ENCODE data around the gene ALX4.
A peak's percentile ranks its signal among the peaks of the same experiment; 100 is the strongest.

GRCh38 chr11:44335052-44335760 is 25.3 kb upstream of the ALX4 start:
- TF ChIP-seq CTCF (IDR thresholded peaks at IDR 0.05; ENCODE audit: extremely low read depth in 1 of 2, insufficient read depth in 1 of 2, low read depth in 1 of 2, low read length in 2 of 2), result no peak
- TF ChIP-seq EZH2 (IDR thresholded peaks at IDR 0.05; ENCODE audit: borderline replicate concordance, low read depth, low read length, severe bottlenecking), result peak; percentile 24
- no peak for TF ChIP-seq POLR2AphosphoS5 (IDR thresholded peaks at IDR 0.05; ENCODE audit: insufficient read depth, low read depth, low read length)
- no peak for TF ChIP-seq POLR2A (IDR thresholded peaks at IDR 0.05; ENCODE audit: low read depth, low read length)
- TF ChIP-seq JUN (IDR thresholded peaks at IDR 0.05; ENCODE audit: borderline replicate concordance, insufficient read depth, insufficient read length, low read depth), result no peak
- TF ChIP-seq MAX (IDR thresholded peaks at IDR 0.05; ENCODE audit: insufficient read depth, insufficient read length), result no peak
- no peak for TF ChIP-seq GATA2 (IDR thresholded peaks at IDR 0.05; ENCODE audit: insufficient read depth, insufficient read length, low read depth, low read length)

All from endothelial cell of umbilical vein (primary cell).